Thoracic aorta (tissue), 2 donors: ENCODE results near the gene PCBP3. TPM values are rescaled to one million over a fixed set of nuclear protein-coding genes. Genes with fewer than 3 reads are reported as not detected.

ENCODE experiments used
- ATAC-seq: fragments of 150-250 bp; one replicate; pipeline ENCODE4 v1.8.0; 2017; ENCODE audit warnings: low read depth; ENCODE audit not compliant: insufficient number of reproducible peaks, low FRiP score
- DNase-seq: peaks from one replicate; pipeline ENCODE4 v3.0.0-alpha.2; 2020; ENCODE audit warnings: low spot score
- H3K27ac ChIP-seq, 2 donors: fragments of 200-600 bp; sonication (generic); 1 replicate in 1 of 2; 2 replicates in 1 of 2; pipeline ENCODE4 v1.5.1; 2016; ENCODE audit warnings: mild to moderate bottlenecking in 2 of 2, moderate library complexity in 2 of 2
- H3K27me3 ChIP-seq: fragments of 200-600 bp; sonication (generic); replicated peaks from 2 replicates; pipeline ENCODE4 v1.6.0; 2016; ENCODE audit warnings: mild to moderate bottlenecking; ENCODE audit not compliant: insufficient read depth
- H3K36me3 ChIP-seq: fragments of 200-600 bp; sonication (generic); one replicate; pipeline ENCODE4 v1.5.1; 2016
- H3K4me1 ChIP-seq, 2 donors: fragments of 200-600 bp; sonication (generic); 1 replicate in 1 of 2; 2 replicates in 1 of 2; pipeline versions ENCODE4 v1.5.1 to v1.6.0; 2016; ENCODE audit warnings: low read depth in 2 of 2, mild to moderate bottlenecking in 1 of 2; ENCODE audit not compliant: control insufficient read depth in 1 of 2
- H3K4me3 ChIP-seq: fragments of 200-600 bp; sonication (generic); 2 replicates; pipeline ENCODE4 v1.5.1; 2016; ENCODE audit warnings: mild to moderate bottlenecking
- H3K9me3 ChIP-seq: fragments of 200-600 bp; sonication (generic); 2 replicates; pipeline ENCODE4 v1.5.1; 2016
- CTCF ChIP-seq: fragments of 200-600 bp; sonication (generic); IDR thresholded peaks from one replicate; pipeline ENCODE4 v1.5.1; 2019; ENCODE audit warnings: antibody characterized with exemption
- total RNA-seq, 2 donors: library from RNA; depleted of rRNA; stranded (reverse); fragments of >200 nt; gene quantifications; one replicate each; pipeline versions ENCODE4 v1.1.0 to v1.2.3, GENCODE V29; 2016

PCBP3 gene
- total RNA-seq, 2 donors from 2014 or later = 4.5 to 28.4 TPM

- ATAC-seq (no peak), DNase-seq (no peak)
- TF ChIP-seq CTCF = no peak
- Histone ChIP-seq H3K36me3 (peaks cover 40% of the 10 kb centered on the region), H3K4me3 (peak overlapping the region; percentile 99), H3K27me3 (no peaks in the 10 kb centered on the region), H3K9me3 (no peaks in the 10 kb centered on the region), H3K4me1 (peaks cover 8 to 39% of the 10 kb centered on the region in 2 donors), H3K27ac (peak overlapping the region; percentile 78 to 79)
Observed at GRCh38 chr21:45983981-45984551, 340.5 kb downstream of the PCBP3 start.

GRCh38 chr21:45984584-45985095 lies 341.1 kb downstream of the PCBP3 start:
- ATAC-seq (no peak), DNase-seq (no peak)
- H3K36me3 ChIP-seq = peaks cover 46% of the 10 kb centered on the region

DNA sequence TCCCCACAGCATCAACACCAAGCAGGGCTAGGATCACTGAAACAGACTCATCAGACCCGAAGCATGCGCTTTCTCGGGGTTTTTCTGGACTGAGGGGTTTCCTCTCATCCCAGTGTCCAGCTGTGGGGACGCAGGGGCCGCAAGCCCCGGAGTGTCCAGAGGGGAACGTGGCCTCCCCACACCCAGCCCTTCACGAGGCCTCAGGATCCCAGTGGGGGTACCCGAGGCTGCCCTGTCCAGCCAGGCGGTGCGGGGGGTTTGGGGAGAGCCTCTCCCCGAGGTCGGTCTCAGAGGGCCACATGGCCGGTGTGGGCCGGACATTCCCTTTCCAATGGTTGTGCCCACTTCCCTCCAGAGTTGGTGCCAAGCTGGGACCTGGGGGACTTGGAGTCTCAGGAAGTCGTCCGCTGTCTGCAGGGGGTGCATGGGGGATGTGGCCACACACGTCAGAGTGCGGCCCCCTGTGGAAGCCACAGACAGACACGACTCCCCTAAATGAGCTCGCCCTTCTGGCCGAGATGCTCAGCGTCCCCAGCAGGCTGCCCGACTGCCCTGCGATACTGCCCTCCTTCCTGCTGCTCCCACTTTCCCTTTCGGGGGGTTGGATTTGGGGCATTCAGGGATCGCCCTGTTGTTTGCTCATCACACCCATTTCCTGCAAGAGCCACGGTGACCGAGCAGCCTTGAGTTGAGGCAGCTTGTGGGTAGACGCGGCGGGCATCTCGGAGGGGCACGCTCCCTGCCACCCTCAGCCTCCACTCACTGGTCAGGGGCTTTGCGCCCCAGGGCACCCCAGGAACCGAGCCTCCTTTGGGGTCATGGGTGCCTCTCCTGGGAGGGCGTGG lies 342.2 kb downstream of the PCBP3 start:
- Histone ChIP-seq H3K9me3 (no peaks in the 10 kb centered on the region), H3K4me3 (no peak overlapping the region), H3K36me3 (peaks cover 54% of the 10 kb centered on the region), H3K27ac (peak overlapping the region; percentile 33 to 78), H3K27me3 (no peaks in the 10 kb centered on the region), H3K4me1 (peaks cover 8 to 38% of the 10 kb centered on the region in 2 donors)
- no peak for TF ChIP-seq CTCF
- ATAC-seq = no peak
- peak; percentile 1 for DNase-seq

More at GRCh38 chr21:45984584-45985095, 341.1 kb downstream of the PCBP3 start:
- no peak for TF ChIP-seq CTCF
- no peaks in the 10 kb centered on the region for H3K9me3 ChIP-seq
- peaks cover 8 to 39% of the 10 kb centered on the region in 2 donors for H3K4me1 ChIP-seq
- H3K27ac ChIP-seq = peak overlapping the region; percentile 78 to 79
- peak overlapping the region; percentile 99 for H3K4me3 ChIP-seq
- H3K27me3 ChIP-seq = no peaks in the 10 kb centered on the region

GRCh38 chr21:45986316-45987051 lies 343.0 kb downstream of the PCBP3 start:
- Histone ChIP-seq H3K27ac (peak overlapping the region in 1 of 2 donors; percentile 78), H3K36me3 (peaks cover 56% of the 10 kb centered on the region), H3K4me3 (no peak overlapping the region), H3K9me3 (no peaks in the 10 kb centered on the region), H3K27me3 (no peaks in the 10 kb centered on the region), H3K4me1 (peaks cover 8 to 35% of the 10 kb centered on the region in 2 donors)
- no peak for DNase-seq
- TF ChIP-seq CTCF = no peak
- no peak for ATAC-seq
